SK-N-MC (cell line): Measurements from ENCODE around the gene RSPRY1.
"Not testable (repeated sequence)": the region's sequence is repeated elsewhere in the genome, so short reads cannot be mapped to it uniquely, and the experiment has no call there.

Experiments used
- DNase-seq: peaks from one replicate; pipeline ENCODE4 v3.0.0-alpha.2; 2011; ENCODE audit warnings: low read depth, low spot score
- H3K27ac ChIP-seq: fragments of 200-600 bp; sonication (generic); 2 replicates; pipeline ENCODE4 v1.5.1; 2016; ENCODE audit warnings: mixed run types
- H3K36me3 ChIP-seq: fragments of 200-600 bp; sonication (generic); 2 replicates; pipeline ENCODE4 v1.6.1; 2017; ENCODE audit warnings: antibody characterized with exemption, low read length, mixed read lengths; ENCODE audit not compliant: insufficient read depth
- H3K4me3 ChIP-seq: fragments of 200-600 bp; sonication (generic); 2 replicates; pipeline ENCODE4 v1.5.1; 2016
- H3K9ac ChIP-seq: fragments of 200-600 bp; sonication (generic); 2 replicates; pipeline ENCODE4 v1.8.0; 2017; ENCODE audit warnings: mixed run types, mixed read lengths; ENCODE audit not compliant: insufficient read length
- H3K9me3 ChIP-seq: fragments of 200-600 bp; sonication (generic); 2 replicates; pipeline ENCODE4 v1.6.1; 2017; ENCODE audit warnings: low read depth, mild to moderate bottlenecking, antibody characterized with exemption, low read length, moderate library complexity, mixed read lengths
- EZH2 ChIP-seq: fragments of 200-600 bp; sonication (generic); IDR thresholded peaks from one replicate; pipeline ENCODE4 v1.6.1; 2017; ENCODE audit warnings: antibody characterized with exemption
- FOXP2 ChIP-seq: optimal IDR thresholded peaks from 2 replicates; pipeline ENCODE3; 2011; ENCODE audit warnings: mild to moderate bottlenecking, moderate library complexity; ENCODE audit not compliant: insufficient read depth; ENCODE audit errors: extremely low read length, control extremely low read depth
- POLR2AphosphoS5 ChIP-seq: IDR thresholded peaks from 2 replicates; pipeline ENCODE4 v1.6.1; 2012; ENCODE audit warnings: mild to moderate bottlenecking, low read depth, low read length, borderline replicate concordance

Gene RSPRY1

DNA sequence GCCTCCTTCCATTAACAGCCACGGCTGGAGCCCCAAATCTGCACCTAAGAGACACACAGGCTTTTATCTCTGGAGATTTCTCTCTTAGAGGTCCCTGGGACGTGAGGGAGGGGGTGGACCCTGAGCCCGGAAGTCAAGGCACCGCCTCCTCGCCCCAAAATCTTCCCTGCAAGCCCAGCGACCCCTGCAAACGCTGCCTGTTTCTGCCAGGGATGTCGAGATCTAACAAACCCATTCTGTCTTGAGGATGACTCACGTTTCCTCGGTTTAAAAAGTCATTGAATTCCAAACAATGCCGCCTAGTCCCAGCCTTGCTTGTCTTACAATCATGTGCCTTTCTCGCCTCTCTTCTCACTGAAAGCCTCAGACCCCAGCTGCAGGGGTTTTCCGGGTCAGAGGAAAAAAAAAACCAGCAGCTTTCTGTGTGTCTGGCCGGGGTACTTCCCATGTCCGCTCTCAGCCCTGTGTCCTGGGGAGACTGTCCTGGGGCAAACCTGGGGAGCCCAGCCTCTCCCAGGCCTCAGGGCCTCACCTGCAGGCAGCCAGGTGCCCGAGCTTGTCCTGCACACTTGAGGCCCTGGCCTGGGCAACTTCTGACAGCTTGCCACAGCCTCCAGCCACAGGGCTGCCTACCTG, 74.3 kb downstream of the RSPRY1 start:
- no peak for TF ChIP-seq FOXP2
- TF ChIP-seq EZH2 = no peak
- TF ChIP-seq POLR2AphosphoS5 = no peak
- no peak overlapping the region for H3K9ac ChIP-seq
- DNase-seq = no peak
- H3K4me3 ChIP-seq = no peak overlapping the region
- H3K9me3 ChIP-seq = no peaks in the 10 kb centered on the region
- no peaks in the 10 kb centered on the region for H3K36me3 ChIP-seq
- H3K27ac ChIP-seq = no peak overlapping the region

DNA sequence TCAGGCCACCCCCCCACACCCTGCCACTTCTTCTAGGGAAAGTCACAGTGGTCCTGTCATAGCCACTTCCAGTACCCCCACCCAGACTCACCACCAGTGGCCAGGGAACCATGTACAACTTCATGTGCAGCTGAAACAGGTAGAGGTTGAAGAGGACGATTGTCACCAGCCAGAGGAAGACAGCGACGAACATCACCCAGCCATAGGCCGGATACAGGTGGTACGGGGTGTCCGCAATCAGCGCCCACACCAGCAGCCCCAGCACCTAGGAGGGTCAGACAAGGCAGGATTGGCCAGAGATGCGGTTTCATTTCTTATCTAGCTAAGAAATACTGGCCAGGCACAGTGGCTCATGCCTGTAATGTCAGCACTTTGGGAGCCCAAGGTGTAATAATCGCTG, 75.7 kb downstream of the RSPRY1 start:
- Histone ChIP-seq H3K4me3 (no peak overlapping the region), H3K36me3 (no peaks in the 10 kb centered on the region), H3K9ac (no peak overlapping the region), H3K9me3 (no peaks in the 10 kb centered on the region), H3K27ac (no peak overlapping the region)
- TF ChIP-seq POLR2AphosphoS5 (no peak), FOXP2 (no peak), EZH2 (no peak)
- DNase-seq = no peak

- Histone ChIP-seq H3K9ac (no peak overlapping the region), H3K9me3 (no peaks in the 10 kb centered on the region), H3K36me3 (no peaks in the 10 kb centered on the region), H3K4me3 (no peak overlapping the region), H3K27ac (no peak overlapping the region)
- no peak for TF ChIP-seq EZH2
- TF ChIP-seq POLR2AphosphoS5 = no peak
- DNase-seq = no peak
Observed at GRCh38 chr16:57262841-57263540, 76.9 kb downstream of the RSPRY1 start.

- H3K27ac ChIP-seq = no peak overlapping the region
- no peaks in the 10 kb centered on the region for H3K9me3 ChIP-seq
- no peak overlapping the region for H3K9ac ChIP-seq
- TF ChIP-seq FOXP2 (no peak), POLR2AphosphoS5 (no peak), EZH2 (no peak)
- DNase-seq = no peak
- H3K4me3 ChIP-seq = no peak overlapping the region
- H3K36me3 ChIP-seq = no peaks in the 10 kb centered on the region
Observed at GRCh38 chr16:57263541-57264351, 77.6 kb downstream of the RSPRY1 start.

DNA sequence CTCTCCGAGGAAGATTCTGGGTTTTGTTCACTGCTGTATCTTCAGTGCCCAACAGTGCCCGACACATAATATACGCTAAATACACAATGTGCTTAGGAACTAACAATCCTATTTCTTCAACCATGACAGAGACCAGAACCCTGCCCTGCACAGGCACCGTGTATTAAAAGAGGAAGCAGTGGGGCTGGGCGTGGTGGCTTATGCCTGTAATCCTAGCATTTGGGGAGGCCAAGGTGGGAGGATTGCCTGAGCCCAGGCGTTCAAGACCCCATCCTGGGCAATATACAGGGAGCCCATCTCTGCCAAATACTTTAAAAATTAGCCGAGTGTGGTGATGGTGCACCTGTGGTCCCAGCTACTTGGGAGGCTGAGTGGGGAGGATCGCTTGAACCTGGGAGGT, 78.3 kb downstream of the RSPRY1 start:
- H3K9ac ChIP-seq = no peak overlapping the region
- H3K27ac ChIP-seq = no peak overlapping the region
- H3K4me3 ChIP-seq = no peak overlapping the region
- no peak for DNase-seq
- no peak for TF ChIP-seq FOXP2
- no peak for TF ChIP-seq EZH2
- no peak for TF ChIP-seq POLR2AphosphoS5
- H3K36me3 ChIP-seq = no peaks in the 10 kb centered on the region
- no peaks in the 10 kb centered on the region for H3K9me3 ChIP-seq

- Histone ChIP-seq H3K9ac (no peak overlapping the region), H3K36me3 (no peaks in the 10 kb centered on the region), H3K27ac (no peak overlapping the region), H3K9me3 (no peaks in the 10 kb centered on the region), H3K4me3 (no peak overlapping the region)
- no peak for TF ChIP-seq POLR2AphosphoS5
- DNase-seq = no peak
Observed at GRCh38 chr16:57264950-57265371, 78.8 kb downstream of the RSPRY1 start.

GRCh38 chr16:57265850-57266530, 79.9 kb downstream of the RSPRY1 start:
- TF ChIP-seq EZH2 (no peak), POLR2AphosphoS5 (no peak), FOXP2 (no peak)
- Histone ChIP-seq H3K36me3 (no peaks in the 10 kb centered on the region), H3K27ac (no peak overlapping the region), H3K9ac (no peak overlapping the region), H3K9me3 (no peaks in the 10 kb centered on the region), H3K4me3 (no peak overlapping the region)
- no peak for DNase-seq

DNA sequence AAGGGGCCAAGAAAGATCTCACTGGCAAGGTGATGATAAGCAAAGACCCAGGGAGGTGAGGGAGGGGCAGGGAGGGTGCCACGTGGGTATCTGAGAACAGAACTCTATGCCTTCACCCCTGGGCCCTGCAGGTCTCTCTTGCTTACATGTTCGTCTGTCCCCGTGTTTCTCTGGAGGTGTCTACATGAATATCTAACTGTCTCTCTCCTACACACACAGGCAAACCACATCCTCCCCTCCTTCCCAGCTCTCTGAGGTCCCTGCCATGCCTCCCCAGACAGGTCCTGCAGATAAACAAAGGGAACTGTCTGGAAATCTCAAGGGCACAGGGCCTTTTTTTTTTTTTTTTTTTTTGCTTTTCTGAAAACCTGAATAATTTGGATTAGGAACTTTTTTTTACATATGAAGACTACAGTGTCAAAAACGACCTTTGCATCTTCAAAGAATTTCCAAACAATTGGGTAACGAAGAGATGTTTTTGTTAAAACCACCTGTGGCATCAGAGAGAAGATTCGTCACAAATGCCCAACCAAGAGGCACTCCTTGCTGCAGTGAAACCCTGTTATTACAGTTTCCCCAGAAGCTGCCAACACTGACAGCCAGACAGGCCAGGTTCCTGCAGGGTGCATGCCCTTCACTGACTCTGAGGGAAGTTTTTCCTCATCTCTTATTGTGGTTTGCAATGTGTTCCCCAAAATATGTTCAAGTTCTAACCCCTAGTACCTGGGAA, 80.6 kb downstream of the RSPRY1 start:
- TF ChIP-seq POLR2AphosphoS5 = no peak
- no peak for TF ChIP-seq EZH2
- H3K27ac ChIP-seq = no peak overlapping the region

DNA sequence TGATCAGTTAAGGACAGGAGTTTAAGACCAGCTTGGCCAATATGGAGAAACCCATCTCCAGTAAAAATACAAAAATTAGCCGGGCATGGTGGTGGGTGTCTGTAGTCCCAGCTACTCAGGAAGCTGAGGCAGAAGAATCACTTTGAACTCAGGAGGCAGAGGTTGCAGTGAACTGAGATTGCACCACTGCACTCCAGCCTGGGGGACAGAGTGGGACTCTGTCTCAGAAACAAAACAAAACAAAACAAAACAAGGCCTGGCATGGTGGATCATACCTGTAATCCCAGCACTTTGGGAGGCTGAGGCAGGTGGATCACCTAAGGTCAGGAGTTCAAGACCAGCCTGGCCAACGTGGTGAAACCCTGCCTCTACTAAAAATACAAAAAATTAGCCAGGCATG, 81.2 kb downstream of the RSPRY1 start:
- not testable (repeated sequence) for H3K36me3 ChIP-seq, H3K27ac ChIP-seq, H3K4me3 ChIP-seq, H3K9me3 ChIP-seq, DNase-seq, H3K9ac ChIP-seq

More for the DNA sequence above, 80.6 kb downstream of the RSPRY1 start:
- no peaks in the 10 kb centered on the region for H3K36me3 ChIP-seq
- no peaks in the 10 kb centered on the region for H3K9me3 ChIP-seq
- no peak overlapping the region for H3K9ac ChIP-seq
- no peak overlapping the region for H3K4me3 ChIP-seq
- DNase-seq = no peak
